C1 segment of cervical spinal cord (tissue), 14 donors: ENCODE data around the gene SH3RF1.

ENCODE experiments used
- DNase-seq, 14 donors: peaks; one replicate each; lab custom pipeline; 2025; lab: John Stamatoyannopoulos, UW

The SH3RF1 gene

DNA sequence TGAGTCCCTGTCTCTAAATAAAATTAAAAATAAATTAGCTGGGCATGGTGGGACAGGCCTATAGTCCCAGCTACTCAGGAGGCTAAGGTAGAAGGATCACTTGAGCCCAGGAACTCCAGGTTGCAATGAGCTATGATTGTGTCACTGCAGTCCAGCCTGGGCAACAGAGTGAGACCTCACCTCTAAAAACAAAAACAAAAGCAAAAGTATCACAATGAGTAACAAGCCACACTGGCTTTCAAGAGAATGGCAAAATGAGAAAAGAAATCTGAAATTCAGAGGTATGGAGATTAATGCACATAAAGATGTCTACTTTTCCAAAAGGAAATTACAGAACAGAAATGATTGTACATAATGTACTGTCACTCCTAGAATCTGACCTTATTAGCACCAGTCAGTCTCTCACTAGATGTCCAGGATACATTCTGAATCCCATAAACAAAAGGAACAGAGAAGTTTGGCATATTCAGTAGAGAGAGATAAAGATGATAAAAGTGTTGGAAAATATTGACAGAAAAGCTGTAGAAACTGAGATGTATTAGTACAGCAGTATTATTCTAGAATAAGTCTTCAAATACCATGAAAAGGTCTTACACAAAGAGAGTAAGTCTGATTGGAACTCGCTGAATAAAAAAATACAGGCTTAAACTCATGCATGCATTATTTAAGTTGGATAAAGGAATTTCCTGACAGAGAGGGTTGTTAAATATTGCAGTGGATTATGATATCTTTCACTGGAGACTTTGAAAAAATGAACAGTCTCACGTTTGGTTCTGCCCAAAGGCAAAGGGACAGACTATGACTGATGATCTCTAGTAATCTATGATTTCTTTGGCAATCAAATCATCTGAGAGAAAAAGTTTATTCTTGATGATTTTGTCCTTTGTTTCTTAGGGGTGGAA lies 102.5 kb downstream of the SH3RF1 start:
- DNase-seq, result no peak

DNA sequence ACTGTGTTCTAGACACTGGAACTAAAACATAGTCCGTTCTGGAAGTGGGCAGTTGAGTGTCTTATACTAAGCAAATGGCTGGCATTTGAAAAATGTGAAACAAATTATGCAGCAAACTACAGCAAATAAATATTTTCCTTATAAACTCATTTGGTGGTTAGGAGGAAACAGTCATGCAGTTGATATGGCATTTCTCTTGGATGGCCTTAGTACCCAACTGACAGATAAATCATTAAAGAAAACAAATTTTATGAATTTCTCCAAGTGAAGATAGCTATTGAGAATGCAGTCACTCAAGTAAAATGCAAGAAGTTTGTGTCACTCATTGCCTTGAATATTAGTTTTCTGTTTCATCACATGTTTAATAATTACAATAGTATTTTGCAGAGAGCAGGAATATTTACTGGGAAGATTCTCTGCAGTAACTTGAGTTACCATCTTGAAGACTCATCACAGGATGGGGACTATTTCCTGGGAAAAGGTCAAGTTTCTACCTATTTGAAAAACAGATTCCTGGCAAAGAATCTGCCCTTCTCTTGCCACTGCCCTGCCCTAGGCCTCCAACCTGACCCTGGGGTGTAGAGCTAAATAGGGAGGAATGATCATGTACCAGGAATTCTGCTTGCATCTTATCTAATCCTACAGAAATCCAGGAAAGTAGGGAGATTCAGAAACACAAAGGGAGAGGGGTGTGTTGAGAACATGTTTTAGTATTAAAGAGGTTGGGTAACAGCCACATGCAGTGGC lies 105.9 kb downstream of the SH3RF1 start:
- no peak for DNase-seq

DNA sequence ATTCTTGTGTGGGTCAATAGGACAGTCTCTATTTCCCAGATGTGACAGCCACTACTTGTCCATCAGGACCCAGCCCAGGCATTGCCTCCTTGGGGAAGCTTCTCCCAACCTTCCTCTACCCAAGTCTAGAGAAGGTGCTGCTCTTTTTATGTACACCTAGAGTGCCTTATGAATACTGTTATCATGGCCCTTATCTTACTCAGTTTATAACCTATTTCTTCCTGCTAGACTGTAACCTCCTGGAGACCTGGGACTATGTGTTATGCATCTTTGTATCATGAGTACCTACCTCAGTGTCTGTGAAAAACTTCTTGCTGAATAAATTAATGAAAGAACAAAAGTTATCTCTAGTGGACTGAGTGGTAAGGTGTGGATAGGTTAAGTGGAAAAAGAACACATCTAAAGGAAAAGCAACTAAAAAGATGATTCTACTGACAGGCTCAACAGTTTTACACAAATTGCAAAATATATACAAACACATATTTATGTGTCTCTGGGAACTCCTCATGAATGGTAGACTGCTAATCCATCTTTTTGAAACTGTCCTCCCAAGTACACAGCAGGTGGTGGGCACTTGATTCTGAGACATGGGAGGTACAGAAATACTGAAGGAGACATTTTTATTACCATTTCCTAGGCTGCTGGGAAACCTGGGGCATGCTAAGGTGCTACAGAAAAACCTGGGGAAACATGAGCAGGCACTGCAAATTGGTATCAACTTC lies 106.6 kb downstream of the SH3RF1 start:
- no peak for DNase-seq

DNA sequence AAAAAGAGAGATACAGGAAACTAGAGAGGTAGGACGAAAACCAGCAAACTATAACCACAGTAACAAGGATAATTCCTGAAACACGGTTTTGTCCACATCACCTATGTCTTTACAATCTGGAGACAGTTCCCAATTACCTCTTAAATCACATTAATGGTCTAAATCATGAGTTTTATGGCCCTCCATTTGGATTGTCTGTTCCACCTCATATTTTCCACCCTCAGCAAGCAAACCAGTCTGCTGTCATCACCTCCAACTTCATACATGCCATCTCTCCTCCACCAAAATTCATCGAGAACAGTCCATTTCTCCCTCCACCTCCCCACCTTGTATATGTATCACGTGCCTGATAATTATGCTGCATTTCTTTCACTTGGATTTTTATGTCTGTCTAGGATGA lies 107.3 kb downstream of the SH3RF1 start:
- no peak for DNase-seq

DNA sequence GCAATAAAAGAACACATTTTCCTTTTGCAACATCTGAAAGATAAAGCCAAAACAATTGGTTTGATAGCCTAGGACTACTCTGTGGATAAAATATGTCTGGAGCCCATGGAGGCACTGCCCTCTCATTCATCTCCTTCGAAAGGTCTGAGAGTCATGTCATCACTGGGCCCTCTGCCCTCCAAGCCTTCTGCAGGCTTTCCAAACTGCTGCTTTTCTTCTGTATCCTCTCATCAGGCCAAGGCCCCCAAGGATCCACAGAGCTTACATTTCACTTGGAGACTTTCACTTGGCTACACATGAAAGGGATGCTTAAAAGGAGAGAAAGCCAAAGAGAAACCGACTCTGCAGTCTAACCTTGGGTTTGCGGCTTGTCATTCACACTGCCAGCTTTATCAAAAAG lies 109.9 kb downstream of the SH3RF1 start:
- no peak for DNase-seq

DNA sequence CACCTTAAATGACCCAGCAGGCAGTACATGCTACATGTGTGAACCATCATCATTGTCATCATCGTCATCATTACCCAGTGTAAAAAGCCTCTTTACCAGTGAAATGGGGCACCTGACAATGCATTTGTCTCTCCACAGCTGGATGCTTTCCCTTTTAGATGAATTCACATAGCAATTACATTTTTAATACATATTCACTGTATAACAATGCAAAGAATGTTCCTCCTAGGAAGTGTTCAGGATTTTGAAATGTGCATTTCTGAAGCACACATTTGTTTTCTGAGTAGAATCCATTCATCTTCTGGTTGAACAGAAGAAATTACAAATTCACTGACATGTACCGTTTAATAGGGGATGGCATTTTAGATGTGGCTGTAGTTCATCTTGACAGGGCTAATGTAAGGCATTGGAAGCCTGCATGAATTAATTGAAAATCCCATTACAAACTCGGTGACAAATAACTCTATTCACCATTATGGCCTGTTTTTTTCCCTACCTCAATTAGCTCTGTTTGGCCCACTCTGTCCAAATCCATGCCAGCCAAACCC lies 111.1 kb downstream of the SH3RF1 start:
- no peak for DNase-seq

DNA sequence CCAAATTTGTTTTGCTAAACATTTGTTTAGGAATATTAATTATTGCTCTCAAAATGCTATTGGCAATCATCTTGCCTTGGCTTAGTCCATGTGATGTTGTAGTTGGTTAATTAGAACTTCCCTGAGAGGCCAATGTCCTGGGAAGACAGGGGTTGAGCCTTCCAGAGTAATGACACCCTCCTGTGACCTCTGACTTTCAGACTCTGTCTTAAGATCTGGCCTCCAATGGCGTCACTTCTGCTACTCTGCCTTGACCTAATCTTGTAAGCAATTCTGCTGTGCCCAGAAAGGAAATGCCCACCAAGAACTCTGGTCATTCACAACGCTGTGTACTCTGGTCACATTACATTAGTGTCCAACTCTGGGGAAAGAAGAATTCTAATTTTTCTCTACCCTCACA lies 111.9 kb downstream of the SH3RF1 start:
- no peak for DNase-seq

DNA sequence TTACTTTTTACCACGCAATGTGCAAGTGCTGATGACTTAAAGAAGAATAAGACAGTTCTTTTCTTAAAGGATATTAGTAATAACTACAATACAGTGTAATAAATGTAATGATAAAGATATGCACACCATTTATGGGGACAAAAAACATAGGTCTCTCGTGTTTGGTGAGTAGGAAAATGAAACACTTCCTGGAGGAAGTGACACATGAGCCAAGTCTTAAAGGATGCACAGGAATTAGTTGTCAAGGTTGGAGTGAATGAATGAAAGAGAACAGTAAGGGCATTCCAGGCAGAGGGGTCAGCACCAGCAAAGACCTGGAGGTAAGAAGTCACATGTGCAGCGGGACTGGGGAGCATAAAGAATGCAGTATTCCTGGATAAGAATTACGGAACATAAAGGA lies 112.7 kb downstream of the SH3RF1 start:
- DNase-seq, result no peak

DNA sequence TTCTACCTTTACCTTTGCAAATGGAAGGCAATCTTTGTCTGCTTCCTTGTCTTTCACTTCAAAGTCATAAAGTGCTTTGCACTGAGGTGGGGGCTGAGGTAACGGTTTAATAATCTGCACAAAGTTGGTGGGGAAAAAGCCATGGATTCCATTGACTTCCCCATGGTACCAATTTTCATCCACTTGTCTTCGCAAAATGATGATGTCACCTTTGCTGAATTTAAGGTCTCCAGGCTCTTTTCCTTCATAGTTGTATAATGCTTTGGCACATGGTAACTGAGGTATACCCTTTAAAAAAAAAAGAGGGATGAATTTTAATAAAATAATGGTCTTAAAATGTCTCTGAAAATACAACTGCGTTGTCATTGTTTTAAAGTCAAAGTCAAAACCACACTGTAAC lies 114.4 kb downstream of the SH3RF1 start:
- no peak for DNase-seq

DNA sequence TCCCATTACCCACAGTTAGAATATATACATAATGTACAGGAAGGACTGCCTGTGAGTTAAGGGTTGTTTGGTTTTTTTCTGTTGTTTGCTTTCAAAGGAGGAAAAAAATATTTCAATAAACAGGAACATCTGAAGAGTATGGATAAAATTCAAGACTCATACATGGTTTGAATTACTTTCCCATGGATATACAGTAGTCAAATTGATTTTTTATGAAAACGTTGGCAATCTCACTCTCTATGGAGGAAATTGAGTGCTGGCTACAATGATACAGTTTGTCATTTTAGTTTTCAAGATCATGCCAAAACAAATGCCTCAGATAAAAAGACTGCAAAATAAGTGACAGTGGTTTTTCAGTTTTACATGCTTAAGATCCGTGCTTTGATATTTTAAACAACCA lies 116.6 kb downstream of the SH3RF1 start:
- no peak for DNase-seq

DNA sequence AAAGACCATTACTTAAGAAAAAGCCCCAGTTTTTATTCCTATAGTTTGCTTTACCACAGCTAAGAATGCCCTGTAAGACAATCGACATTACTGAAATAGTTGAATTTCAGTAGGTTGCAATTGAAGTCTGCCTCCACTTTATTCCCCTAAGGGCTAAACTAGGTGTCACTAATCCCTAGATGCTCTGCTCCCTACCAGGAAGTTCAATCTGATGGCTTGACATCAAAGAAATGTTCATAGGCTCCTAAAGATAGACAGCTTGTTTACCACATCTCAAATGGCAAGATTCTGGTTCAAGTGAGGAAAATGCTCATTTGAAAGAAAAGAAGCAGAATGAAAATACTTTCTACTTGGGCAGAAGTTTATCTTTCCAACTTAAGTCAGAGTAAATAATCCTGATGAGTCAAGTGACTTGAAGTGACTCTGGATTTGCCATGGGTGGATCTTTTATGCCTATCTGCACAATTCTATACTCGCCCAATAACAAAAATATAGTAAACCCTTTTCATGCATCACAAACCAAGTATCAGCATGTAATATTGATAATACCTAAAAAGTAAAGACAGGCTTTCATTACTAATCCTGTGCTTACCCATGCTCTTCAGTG lies 117.2 kb downstream of the SH3RF1 start:
- no peak for DNase-seq

DNA sequence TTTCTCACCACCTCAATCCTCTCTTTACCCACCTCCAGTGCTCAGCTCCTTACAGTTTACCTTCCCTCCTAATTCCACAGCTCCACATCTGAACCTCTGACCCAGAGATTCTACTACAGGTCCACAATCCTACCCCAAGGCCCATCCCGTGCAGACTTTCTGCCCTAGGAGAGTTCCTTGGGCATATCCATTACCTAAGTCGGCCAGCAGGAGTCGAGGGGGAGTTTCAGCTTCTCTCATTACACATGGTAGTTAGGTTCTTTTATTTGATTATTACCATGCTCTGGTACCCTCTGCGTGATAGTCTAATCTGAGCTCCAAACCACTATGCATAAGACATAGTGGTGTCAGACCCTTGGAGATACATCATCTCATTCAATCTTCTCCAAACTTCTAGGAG lies 117.9 kb downstream of the SH3RF1 start:
- no peak for DNase-seq

DNA sequence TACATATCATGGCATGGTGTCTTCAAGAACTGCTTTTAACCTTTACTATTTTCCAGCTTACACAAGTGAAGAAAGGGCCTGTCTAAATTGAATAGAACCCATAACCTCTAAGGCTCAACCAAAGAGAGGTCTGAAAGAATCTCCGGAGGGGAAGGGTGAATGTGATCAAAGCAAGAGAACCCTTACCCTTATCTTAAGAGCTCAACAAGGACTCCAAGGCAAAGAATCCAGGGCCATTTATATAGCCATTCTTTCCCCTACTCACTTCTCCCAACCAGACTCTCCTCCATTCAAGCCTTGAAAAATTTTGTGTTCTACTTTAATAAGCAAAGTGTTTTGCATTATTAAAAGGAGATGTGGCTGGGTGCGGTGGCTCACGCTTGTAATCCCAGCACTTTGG lies 118.7 kb downstream of the SH3RF1 start:
- DNase-seq, result no peak

DNA sequence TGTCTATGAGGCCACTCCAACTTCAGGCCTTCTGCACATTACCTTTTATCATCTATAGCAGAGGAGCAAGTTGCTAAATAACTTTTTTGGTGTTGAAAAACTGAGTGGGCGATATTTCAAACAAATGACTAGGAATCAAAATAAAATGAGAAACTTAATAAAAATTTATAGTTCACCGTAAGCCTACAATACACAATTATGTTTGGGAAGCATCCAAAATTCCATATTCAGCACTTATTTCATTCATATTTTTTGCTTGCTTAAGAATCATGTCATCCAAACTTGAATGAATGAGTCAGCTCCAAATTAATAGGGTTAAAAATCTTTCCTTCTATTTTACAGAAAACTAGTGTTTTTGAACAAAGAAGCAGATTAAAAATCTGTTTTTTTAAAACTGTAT lies 119.1 kb downstream of the SH3RF1 start:
- DNase-seq, result no peak

DNA sequence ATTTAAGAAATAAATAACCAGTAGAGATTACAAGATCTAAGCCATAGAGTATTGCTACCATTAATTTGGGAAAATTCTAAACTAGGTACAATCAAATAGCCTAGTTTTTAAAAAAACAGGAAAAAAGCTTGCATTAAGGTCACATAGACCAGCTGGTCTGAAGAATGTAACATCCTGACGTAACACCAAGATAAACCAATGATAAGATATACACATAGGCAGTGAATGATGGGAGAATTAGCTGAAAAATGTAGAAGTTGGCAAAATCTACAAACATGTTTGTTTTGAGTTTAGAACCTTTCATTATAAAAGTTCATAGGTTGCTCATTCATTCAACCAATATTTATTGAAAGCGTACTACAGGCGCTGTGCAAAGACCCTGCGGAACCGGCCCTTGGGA lies 120.0 kb downstream of the SH3RF1 start:
- no peak for DNase-seq

DNA sequence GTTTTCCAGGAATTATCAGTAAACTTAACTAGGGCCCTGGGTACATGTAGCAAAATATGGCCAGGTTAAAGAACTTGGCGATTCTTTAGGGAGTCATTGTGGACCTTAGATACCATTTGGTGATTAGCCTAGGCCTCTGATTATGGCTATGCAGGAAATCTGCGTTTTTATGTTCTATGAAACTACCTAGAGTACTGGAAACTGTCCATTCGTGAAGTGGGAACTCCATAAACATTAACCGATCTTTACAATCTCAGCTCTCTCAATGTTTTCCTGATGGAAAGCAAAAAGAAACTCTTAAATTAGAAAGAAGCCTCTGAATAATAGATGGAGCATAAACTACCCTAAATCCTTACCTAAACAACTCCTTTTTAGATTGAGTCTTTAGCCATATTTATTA lies 121.9 kb downstream of the SH3RF1 start:
- DNase-seq, result no peak

DNA sequence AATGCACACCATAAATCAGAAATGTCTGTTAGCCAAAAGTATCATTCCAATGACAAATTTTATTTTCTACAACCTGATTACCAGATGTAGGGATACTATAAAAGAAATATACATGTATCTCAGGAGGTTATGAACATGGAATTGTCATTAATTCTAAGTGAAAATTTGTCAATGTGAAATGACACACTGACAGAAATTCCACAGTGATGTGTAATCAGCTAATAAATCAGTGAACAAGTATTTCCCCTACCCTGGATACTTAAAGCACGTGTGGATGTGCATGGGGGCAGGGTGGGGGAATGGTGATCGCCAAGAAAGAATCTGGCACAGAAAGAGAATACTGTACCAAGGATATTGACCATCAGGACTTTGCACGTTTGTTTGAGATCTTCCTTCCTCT lies 123.6 kb downstream of the SH3RF1 start:
- DNase-seq, result no peak

DNA sequence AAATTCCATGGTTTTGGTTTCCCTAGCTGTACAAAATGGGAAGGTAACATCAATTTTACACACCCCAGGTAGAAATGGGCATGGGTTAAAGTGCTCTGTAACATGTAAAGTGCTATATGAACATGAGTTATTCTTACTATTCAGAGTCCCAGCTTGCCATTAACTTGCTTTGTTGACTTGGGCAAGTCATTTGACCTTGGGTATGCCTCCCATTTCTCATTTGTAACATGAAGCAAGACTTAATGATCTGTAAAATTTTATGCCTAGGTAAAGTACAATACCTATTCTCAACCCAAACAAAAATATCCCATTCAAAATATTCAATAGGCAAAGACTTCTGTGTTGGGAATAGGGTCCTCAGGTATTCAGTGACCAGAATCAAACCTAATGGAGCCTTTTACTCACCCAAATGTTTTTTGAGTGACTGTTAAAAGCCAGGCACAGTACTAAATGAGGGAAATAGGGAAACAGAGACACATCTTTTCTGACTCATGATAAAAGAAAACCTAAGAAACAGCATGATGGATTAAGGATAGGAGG lies 126.6 kb downstream of the SH3RF1 start:
- DNase-seq, result no peak

DNA sequence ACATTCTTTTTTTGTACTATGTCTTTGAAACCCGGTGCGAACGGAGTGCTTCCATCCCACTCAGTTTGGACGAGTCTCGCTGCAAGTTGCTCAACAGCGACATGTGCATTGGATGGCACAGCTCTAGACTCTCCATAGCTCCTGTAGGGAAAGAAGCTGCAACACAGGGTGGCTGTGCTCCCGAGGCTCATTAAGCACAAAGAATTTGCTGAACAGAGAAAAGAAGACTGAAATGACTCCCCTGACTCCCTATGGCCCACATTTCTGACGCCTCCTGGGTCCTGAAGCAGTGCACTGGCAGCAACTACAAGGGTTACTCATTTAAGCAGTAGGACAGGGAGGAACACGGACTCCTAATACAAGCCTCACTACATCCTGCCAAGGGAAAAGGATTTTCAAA lies 127.4 kb downstream of the SH3RF1 start:
- no peak for DNase-seq

DNA sequence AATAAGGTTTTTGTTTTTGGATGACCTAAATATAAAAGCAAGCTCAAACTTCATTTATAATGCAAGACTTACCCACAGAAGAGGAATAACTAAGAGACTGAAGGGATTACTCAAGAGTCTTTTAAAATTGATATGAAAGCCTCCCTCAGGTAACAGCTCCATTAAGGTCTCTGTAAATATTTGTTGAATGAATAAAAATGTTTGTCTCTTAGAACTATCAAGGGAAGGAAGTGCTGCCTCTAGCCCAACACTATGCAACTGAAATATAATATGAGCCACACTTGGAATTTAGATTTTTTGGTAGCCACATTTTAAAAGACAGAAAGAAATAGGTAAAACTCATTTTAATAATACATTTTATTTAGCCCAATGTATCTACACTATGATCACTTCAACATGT lies 127.8 kb downstream of the SH3RF1 start:
- DNase-seq, result no peak

DNA sequence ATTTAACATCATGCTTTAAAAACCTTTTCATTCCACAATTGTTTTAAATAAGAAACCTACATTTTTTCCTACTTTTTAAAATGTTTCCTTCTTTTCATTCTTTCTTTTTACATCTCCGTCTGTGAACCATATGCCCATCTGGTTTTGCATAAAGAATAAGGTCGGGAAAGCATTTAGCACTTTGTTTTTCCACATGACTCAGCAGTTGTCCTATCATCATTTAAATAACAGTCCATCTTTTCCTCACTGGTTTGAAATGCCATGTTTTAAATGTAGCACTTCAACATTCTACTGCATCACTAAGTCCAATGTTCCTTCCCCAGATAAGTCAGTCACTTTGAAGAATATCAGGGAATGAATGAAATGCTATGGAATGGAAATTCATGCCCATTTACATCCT lies 128.4 kb downstream of the SH3RF1 start:
- no peak for DNase-seq
